Measurements from ENCODE around the gene ECPAS.
"Not testable (repeated sequence)": the region's sequence is repeated elsewhere in the genome, so short reads cannot be mapped to it uniquely, and the experiment has no call there.

Gene ECPAS

GRCh38 chr9:111511581-111511980 lies 27.4 kb upstream of the ECPAS start:
- H3K36me3 ChIP-seq (ENCODE audit: control insufficient read depth in 1 of 2, insufficient read depth in 2 of 2, low read length in 2 of 2); H3K27ac ChIP-seq (ENCODE audit: low read depth, low read length); H3K9ac ChIP-seq (ENCODE audit: low read depth in 1 of 2, low read length in 2 of 2); H3K9me3 ChIP-seq (ENCODE audit: control insufficient read depth in 1 of 2, low read length in 2 of 2); H3K27me3 ChIP-seq (ENCODE audit: control insufficient read depth in 1 of 2, insufficient read depth in 2 of 2, low read length in 2 of 2); H3K4me1 ChIP-seq (ENCODE audit: control insufficient read depth in 1 of 2, insufficient read depth in 2 of 2, low read length in 2 of 2); H3K4me3 ChIP-seq (ENCODE audit: low read depth in 1 of 2, low read length in 2 of 2): not testable (repeated sequence)

- H3K4me3 ChIP-seq (ENCODE audit: low read depth in 1 of 2, low read length in 2 of 2): no peak overlapping the region
- no peak overlapping the region for H3K9ac ChIP-seq (ENCODE audit: low read depth in 1 of 2, low read length in 2 of 2)
- H3K36me3 ChIP-seq (ENCODE audit: control insufficient read depth in 1 of 2, insufficient read depth in 2 of 2, low read length in 2 of 2): no peaks in the 10 kb centered on the region
- no peaks in the 10 kb centered on the region for H3K27me3 ChIP-seq (ENCODE audit: control insufficient read depth in 1 of 2, insufficient read depth in 2 of 2, low read length in 2 of 2)
- no peaks in the 10 kb centered on the region for H3K4me1 ChIP-seq (ENCODE audit: control insufficient read depth in 1 of 2, insufficient read depth in 2 of 2, low read length in 2 of 2)
- no peak overlapping the region for H3K27ac ChIP-seq (ENCODE audit: low read depth, low read length)
- H3K9me3 ChIP-seq (ENCODE audit: control insufficient read depth in 1 of 2, low read length in 2 of 2): no peaks in the 10 kb centered on the region
These were observed 18.3 kb upstream of the ECPAS start for GRCh38 chr9:111502506-111502905.

GRCh38 chr9:111501648-111502047 lies 17.5 kb upstream of the ECPAS start:
- H3K27ac ChIP-seq (ENCODE audit: low read depth, low read length): no peak overlapping the region
- H3K9ac ChIP-seq (ENCODE audit: low read depth in 1 of 2, low read length in 2 of 2): no peak overlapping the region
- H3K27me3 ChIP-seq (ENCODE audit: control insufficient read depth in 1 of 2, insufficient read depth in 2 of 2, low read length in 2 of 2): no peaks in the 10 kb centered on the region
- H3K9me3 ChIP-seq (ENCODE audit: control insufficient read depth in 1 of 2, low read length in 2 of 2): no peaks in the 10 kb centered on the region
- H3K4me1 ChIP-seq (ENCODE audit: control insufficient read depth in 1 of 2, insufficient read depth in 2 of 2, low read length in 2 of 2): no peaks in the 10 kb centered on the region
- H3K4me3 ChIP-seq (ENCODE audit: low read depth in 1 of 2, low read length in 2 of 2): no peak overlapping the region
- no peaks in the 10 kb centered on the region for H3K36me3 ChIP-seq (ENCODE audit: control insufficient read depth in 1 of 2, insufficient read depth in 2 of 2, low read length in 2 of 2)

GRCh38 chr9:111501005-111501562 lies 16.9 kb upstream of the ECPAS start:
- Histone ChIP-seq H3K27me3 (ENCODE audit: control insufficient read depth in 1 of 2, insufficient read depth in 2 of 2, low read length in 2 of 2) (no peaks in the 10 kb centered on the region), H3K36me3 (ENCODE audit: control insufficient read depth in 1 of 2, insufficient read depth in 2 of 2, low read length in 2 of 2) (no peaks in the 10 kb centered on the region), H3K4me3 (ENCODE audit: low read depth in 1 of 2, low read length in 2 of 2) (no peak overlapping the region), H3K9ac (ENCODE audit: low read depth in 1 of 2, low read length in 2 of 2) (no peak overlapping the region), H3K9me3 (ENCODE audit: control insufficient read depth in 1 of 2, low read length in 2 of 2) (no peaks in the 10 kb centered on the region), H3K4me1 (ENCODE audit: control insufficient read depth in 1 of 2, insufficient read depth in 2 of 2, low read length in 2 of 2) (no peaks in the 10 kb centered on the region), H3K27ac (ENCODE audit: low read depth, low read length) (no peak overlapping the region)

- H3K36me3 ChIP-seq (ENCODE audit: control insufficient read depth in 1 of 2, insufficient read depth in 2 of 2, low read length in 2 of 2); H3K4me1 ChIP-seq (ENCODE audit: control insufficient read depth in 1 of 2, insufficient read depth in 2 of 2, low read length in 2 of 2); H3K4me3 ChIP-seq (ENCODE audit: low read depth in 1 of 2, low read length in 2 of 2); H3K27ac ChIP-seq (ENCODE audit: low read depth, low read length); H3K9ac ChIP-seq (ENCODE audit: low read depth in 1 of 2, low read length in 2 of 2); H3K27me3 ChIP-seq (ENCODE audit: control insufficient read depth in 1 of 2, insufficient read depth in 2 of 2, low read length in 2 of 2); H3K9me3 ChIP-seq (ENCODE audit: control insufficient read depth in 1 of 2, low read length in 2 of 2): not testable (repeated sequence)
These were observed 13.0 kb upstream of the ECPAS start for GRCh38 chr9:111497196-111497595.

- peaks cover 0 to 8% of the 10 kb centered on the region in 2 donors for H3K4me1 ChIP-seq (ENCODE audit: control insufficient read depth in 1 of 2, insufficient read depth in 2 of 2, low read length in 2 of 2)
- H3K4me3 ChIP-seq (ENCODE audit: low read depth in 1 of 2, low read length in 2 of 2): peak overlapping the region; percentile 75 to 88
- H3K9me3 ChIP-seq (ENCODE audit: control insufficient read depth in 1 of 2, low read length in 2 of 2): no peaks in the 10 kb centered on the region
- H3K27me3 ChIP-seq (ENCODE audit: control insufficient read depth in 1 of 2, insufficient read depth in 2 of 2, low read length in 2 of 2): no peaks in the 10 kb centered on the region
- H3K36me3 ChIP-seq (ENCODE audit: control insufficient read depth in 1 of 2, insufficient read depth in 2 of 2, low read length in 2 of 2): no peaks in the 10 kb centered on the region
- peak overlapping the region; percentile 94 for H3K27ac ChIP-seq (ENCODE audit: low read depth, low read length)
- peak overlapping the region; percentile 53 to 73 for H3K9ac ChIP-seq (ENCODE audit: low read depth in 1 of 2, low read length in 2 of 2)
These were observed 350 bp upstream of the ECPAS start for GRCh38 chr9:111484572-111484894.

- no peaks in the 10 kb centered on the region for H3K27me3 ChIP-seq (ENCODE audit: control insufficient read depth in 1 of 2, insufficient read depth in 2 of 2, low read length in 2 of 2)
- no peak overlapping the region for H3K9ac ChIP-seq (ENCODE audit: low read depth in 1 of 2, low read length in 2 of 2)
- peaks cover 0 to 8% of the 10 kb centered on the region in 2 donors for H3K4me1 ChIP-seq (ENCODE audit: control insufficient read depth in 1 of 2, insufficient read depth in 2 of 2, low read length in 2 of 2)
- H3K36me3 ChIP-seq (ENCODE audit: control insufficient read depth in 1 of 2, insufficient read depth in 2 of 2, low read length in 2 of 2): no peaks in the 10 kb centered on the region
- H3K9me3 ChIP-seq (ENCODE audit: control insufficient read depth in 1 of 2, low read length in 2 of 2): no peaks in the 10 kb centered on the region
- peak overlapping the region; percentile 94 for H3K27ac ChIP-seq (ENCODE audit: low read depth, low read length)
- H3K4me3 ChIP-seq (ENCODE audit: low read depth in 1 of 2, low read length in 2 of 2): peak overlapping the region in 1 of 2 donors; percentile 97
These were observed 735 bp downstream of the ECPAS start for GRCh38 chr9:111483439-111483857.

GRCh38 chr9:111482694-111483438 lies 1.3 kb downstream of the ECPAS start:
- Histone ChIP-seq H3K27me3 (ENCODE audit: control insufficient read depth in 1 of 2, insufficient read depth in 2 of 2, low read length in 2 of 2) (no peaks in the 10 kb centered on the region), H3K4me3 (ENCODE audit: low read depth in 1 of 2, low read length in 2 of 2) (peak overlapping the region; percentile 91 to 97), H3K4me1 (ENCODE audit: control insufficient read depth in 1 of 2, insufficient read depth in 2 of 2, low read length in 2 of 2) (peaks cover 0 to 8% of the 10 kb centered on the region in 2 donors), H3K36me3 (ENCODE audit: control insufficient read depth in 1 of 2, insufficient read depth in 2 of 2, low read length in 2 of 2) (no peaks in the 10 kb centered on the region), H3K9me3 (ENCODE audit: control insufficient read depth in 1 of 2, low read length in 2 of 2) (no peaks in the 10 kb centered on the region), H3K9ac (ENCODE audit: low read depth in 1 of 2, low read length in 2 of 2) (peak overlapping the region; percentile 90 to 91), H3K27ac (ENCODE audit: low read depth, low read length) (peak overlapping the region; percentile 94)

GRCh38 chr9:111481885-111482636 lies 2.1 kb downstream of the ECPAS start:
- no peaks in the 10 kb centered on the region for H3K9me3 ChIP-seq (ENCODE audit: control insufficient read depth in 1 of 2, low read length in 2 of 2)
- H3K27ac ChIP-seq (ENCODE audit: low read depth, low read length): no peak overlapping the region
- no peaks in the 10 kb centered on the region for H3K27me3 ChIP-seq (ENCODE audit: control insufficient read depth in 1 of 2, insufficient read depth in 2 of 2, low read length in 2 of 2)
- no peaks in the 10 kb centered on the region for H3K36me3 ChIP-seq (ENCODE audit: control insufficient read depth in 1 of 2, insufficient read depth in 2 of 2, low read length in 2 of 2)
- H3K4me1 ChIP-seq (ENCODE audit: control insufficient read depth in 1 of 2, insufficient read depth in 2 of 2, low read length in 2 of 2): peaks cover 0 to 8% of the 10 kb centered on the region in 2 donors
- H3K9ac ChIP-seq (ENCODE audit: low read depth in 1 of 2, low read length in 2 of 2): peak overlapping the region; percentile 13 to 63
- peak overlapping the region; percentile 91 to 97 for H3K4me3 ChIP-seq (ENCODE audit: low read depth in 1 of 2, low read length in 2 of 2)

- H3K4me3 ChIP-seq (ENCODE audit: low read depth in 1 of 2, low read length in 2 of 2): no peak overlapping the region
- no peak overlapping the region for H3K9ac ChIP-seq (ENCODE audit: low read depth in 1 of 2, low read length in 2 of 2)
- H3K9me3 ChIP-seq (ENCODE audit: control insufficient read depth in 1 of 2, low read length in 2 of 2): no peaks in the 10 kb centered on the region
- H3K27ac ChIP-seq (ENCODE audit: low read depth, low read length): no peak overlapping the region
- H3K27me3 ChIP-seq (ENCODE audit: control insufficient read depth in 1 of 2, insufficient read depth in 2 of 2, low read length in 2 of 2): no peaks in the 10 kb centered on the region
- peaks cover 5 to 8% of the 10 kb centered on the region in 2 donors for H3K4me1 ChIP-seq (ENCODE audit: control insufficient read depth in 1 of 2, insufficient read depth in 2 of 2, low read length in 2 of 2)
- H3K36me3 ChIP-seq (ENCODE audit: control insufficient read depth in 1 of 2, insufficient read depth in 2 of 2, low read length in 2 of 2): no peaks in the 10 kb centered on the region
These were observed 6.5 kb downstream of the ECPAS start for GRCh38 chr9:111477677-111478076.

Measured in duodenal mucosa (tissue), 2 donors.